D341Med (cell line): ENCODE measurements around the gene FBN1.

Experiments
- DNase-seq: peaks from one replicate; pipeline ENCODE4 v3.0.0; 2012; ENCODE audit warnings: low spot score

Gene FBN1

GRCh38 chr15:48469271-48469670 lies 176.2 kb downstream of the FBN1 start:
- no peak for DNase-seq

- no peak for DNase-seq
Observed at GRCh38 chr15:48467801-48468200, 177.7 kb downstream of the FBN1 start.

GRCh38 chr15:48466820-48467219 lies 178.7 kb downstream of the FBN1 start:
- no peak for DNase-seq

- no peak for DNase-seq
Observed at GRCh38 chr15:48466079-48466478, 179.4 kb downstream of the FBN1 start.

GRCh38 chr15:48465410-48465809 lies 180.1 kb downstream of the FBN1 start:
- no peak for DNase-seq

GRCh38 chr15:48463366-48463880 lies 182.1 kb downstream of the FBN1 start:
- DNase-seq: no peak

- DNase-seq: no peak
Observed at GRCh38 chr15:48462688-48463087, 182.8 kb downstream of the FBN1 start.

- DNase-seq: no peak
Observed at GRCh38 chr15:48459571-48460442, 185.7 kb downstream of the FBN1 start.

GRCh38 chr15:48458876-48459275 lies 186.6 kb downstream of the FBN1 start:
- DNase-seq: no peak

GRCh38 chr15:48456134-48456533 lies 189.4 kb downstream of the FBN1 start:
- DNase-seq: no peak

GRCh38 chr15:48451736-48452135 lies 193.8 kb downstream of the FBN1 start:
- DNase-seq: no peak

GRCh38 chr15:48451241-48451640 lies 194.3 kb downstream of the FBN1 start:
- DNase-seq: no peak

GRCh38 chr15:48449734-48450133 lies 195.8 kb downstream of the FBN1 start:
- no peak for DNase-seq

GRCh38 chr15:48447657-48448056 lies 197.9 kb downstream of the FBN1 start:
- no peak for DNase-seq

GRCh38 chr15:48447058-48447457 lies 198.5 kb downstream of the FBN1 start:
- DNase-seq: no peak

GRCh38 chr15:48442011-48442410 lies 203.5 kb downstream of the FBN1 start:
- no peak for DNase-seq

- DNase-seq: no peak
Observed at GRCh38 chr15:48440084-48440483, 205.4 kb downstream of the FBN1 start.

- DNase-seq: no peak
Observed at GRCh38 chr15:48437178-48437577, 208.3 kb downstream of the FBN1 start.

- no peak for DNase-seq
Observed at GRCh38 chr15:48435321-48435720, 210.2 kb downstream of the FBN1 start.

GRCh38 chr15:48433226-48433886 lies 212.2 kb downstream of the FBN1 start:
- no peak for DNase-seq

GRCh38 chr15:48432688-48433087 lies 212.8 kb downstream of the FBN1 start:
- DNase-seq: no peak

GRCh38 chr15:48427960-48428547 lies 217.5 kb downstream of the FBN1 start:
- no peak for DNase-seq

- DNase-seq: no peak
Observed at GRCh38 chr15:48427479-48427878, 218.0 kb downstream of the FBN1 start.
